GM18498 (cell line): ENCODE results near the gene TRIM10.
"Not testable (repeated sequence)": the region's sequence is repeated elsewhere in the genome, so short reads cannot be mapped to it uniquely, and the experiment has no call there.

Experiments
- ATAC-seq: cut with Tn5 transposase; IDR thresholded peaks from one replicate; pipeline ENCODE4 v1.9.1; 2021; ENCODE audit warnings: mild to moderate bottlenecking, moderate library complexity; ENCODE audit not compliant: unreplicated experiment

TRIM10 gene

GRCh38 chr6:30154709-30155519 lies 6.1 kb downstream of the TRIM10 start:
- ATAC-seq = no peak

DNA sequence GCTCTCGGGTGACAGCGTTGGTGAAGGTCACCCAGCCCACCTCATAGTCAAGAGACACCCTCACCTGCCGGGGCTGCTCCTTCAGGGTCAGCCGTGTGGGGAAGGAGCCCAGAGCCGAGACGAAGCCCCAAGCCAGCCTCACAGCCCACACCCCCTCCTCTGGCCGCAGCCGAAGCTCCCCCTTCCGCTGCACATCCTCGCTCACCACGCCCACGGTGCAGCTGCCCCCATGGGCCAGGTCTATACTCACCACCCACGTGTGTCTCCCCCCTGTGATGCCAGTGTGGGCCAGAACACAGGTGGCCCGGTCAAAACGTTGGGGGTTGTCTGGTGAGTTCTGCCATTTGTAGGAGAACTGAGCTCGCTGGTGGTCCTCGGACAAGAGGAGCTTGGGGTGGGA lies 7.0 kb downstream of the TRIM10 start:
- no peak for ATAC-seq

DNA sequence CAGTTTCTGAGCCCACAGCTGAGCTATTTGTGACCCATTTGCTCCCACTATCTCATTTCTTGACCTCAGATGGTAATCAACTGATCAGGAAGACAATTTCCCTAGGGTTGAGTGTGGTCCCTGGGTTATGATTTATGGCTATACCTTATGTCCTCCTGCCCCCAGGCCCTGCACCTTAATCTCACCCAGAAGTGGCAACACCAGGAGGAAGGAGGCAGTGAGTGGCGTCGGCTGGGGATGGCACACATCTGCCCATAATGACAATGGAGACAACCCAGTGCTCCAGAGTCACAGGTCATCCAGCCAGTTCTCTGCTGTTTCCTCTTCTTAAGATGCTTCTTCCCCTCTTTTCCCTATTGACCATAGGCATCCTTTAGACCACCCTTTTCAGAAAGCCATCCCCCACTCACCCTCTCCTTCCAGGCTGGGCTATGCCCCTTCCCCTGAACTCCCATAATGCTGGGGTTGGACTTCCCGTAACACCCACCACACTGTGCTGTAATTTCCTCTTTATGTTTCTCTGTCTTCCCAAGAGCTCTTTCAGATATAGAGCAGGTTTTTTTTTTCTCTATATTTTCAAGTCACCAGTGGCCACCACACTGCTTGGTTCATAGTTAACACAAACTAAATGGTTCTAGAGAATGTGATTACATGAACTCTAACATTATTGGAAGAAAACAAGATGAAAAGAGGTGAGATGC lies 8.0 kb downstream of the TRIM10 start:
- no peak for ATAC-seq

- ATAC-seq = no peak
These were observed 8.9 kb downstream of the TRIM10 start for GRCh38 chr6:30152016-30152673.

DNA sequence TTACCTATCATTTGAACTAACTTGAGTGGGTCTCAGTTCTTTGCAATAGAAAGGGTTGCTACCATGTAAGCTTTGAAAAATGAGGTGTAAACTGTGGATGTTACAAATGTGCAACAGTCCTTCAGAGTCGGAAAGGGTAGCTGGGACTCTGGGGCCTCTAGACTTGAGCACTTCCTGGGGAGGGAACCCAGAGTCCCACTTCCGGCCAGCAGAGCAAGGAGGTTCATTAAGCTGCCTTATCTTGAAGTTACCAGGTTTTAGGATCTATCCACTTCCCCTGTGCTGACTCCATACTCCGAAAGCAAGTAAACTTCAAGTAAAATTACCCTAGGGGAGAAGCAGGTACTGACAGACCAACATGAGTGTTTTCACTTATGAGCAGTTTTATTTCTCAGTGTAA lies 9.4 kb downstream of the TRIM10 start:
- no peak for ATAC-seq

- no peak for ATAC-seq
These were observed 10.2 kb downstream of the TRIM10 start for GRCh38 chr6:30150671-30151395.

DNA sequence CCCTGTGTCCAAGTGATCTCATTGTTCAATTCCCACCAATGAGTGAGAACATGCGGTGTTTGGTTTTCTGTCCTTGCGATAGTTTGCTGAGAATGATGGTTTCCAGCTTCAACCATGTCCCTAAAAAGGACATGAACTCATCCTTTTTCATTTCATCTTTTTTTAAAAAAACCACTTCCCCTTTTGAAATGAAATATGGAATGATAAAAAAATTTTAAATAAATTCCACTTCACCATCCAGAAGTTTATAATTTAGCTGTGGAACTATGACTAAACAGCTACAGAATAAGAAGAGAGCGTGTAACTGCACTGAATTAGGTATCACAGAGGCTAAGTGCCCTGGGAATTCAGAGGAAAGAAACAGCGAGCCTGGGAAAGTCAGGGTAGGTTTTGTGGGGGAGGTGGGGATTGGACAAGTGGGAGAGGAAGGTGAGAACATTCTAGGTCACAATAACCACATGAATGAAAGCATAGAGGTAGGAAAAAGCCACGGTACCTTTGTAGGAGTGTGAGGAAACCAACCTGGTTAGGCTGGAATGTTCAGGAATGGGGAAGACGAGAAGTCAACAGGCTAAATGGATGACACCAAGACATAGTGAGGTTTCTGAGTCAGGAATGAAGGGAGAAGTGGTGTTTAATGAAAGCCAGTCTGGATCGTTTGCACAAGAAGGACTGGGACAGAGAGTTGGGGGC lies 11.0 kb downstream of the TRIM10 start:
- no peak for ATAC-seq

DNA sequence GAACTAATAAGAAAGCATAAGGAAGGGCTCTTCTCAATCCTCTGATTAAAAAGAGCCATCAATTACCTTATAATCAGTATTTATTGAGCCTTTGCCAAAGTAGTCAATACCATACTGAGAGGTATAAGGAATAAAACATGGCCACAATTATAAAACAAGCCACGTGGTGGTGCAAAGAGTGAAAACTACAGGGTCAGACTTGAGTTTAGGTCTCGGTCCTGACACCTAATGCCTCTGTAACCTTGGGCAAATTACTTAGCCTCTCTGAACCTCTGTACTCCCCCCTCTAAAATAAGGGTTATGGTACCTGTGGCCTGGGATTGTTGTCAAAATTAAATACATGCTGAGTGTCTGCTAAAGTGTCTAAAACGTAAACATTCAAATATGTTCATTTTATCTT lies 11.8 kb downstream of the TRIM10 start:
- no peak for ATAC-seq

DNA sequence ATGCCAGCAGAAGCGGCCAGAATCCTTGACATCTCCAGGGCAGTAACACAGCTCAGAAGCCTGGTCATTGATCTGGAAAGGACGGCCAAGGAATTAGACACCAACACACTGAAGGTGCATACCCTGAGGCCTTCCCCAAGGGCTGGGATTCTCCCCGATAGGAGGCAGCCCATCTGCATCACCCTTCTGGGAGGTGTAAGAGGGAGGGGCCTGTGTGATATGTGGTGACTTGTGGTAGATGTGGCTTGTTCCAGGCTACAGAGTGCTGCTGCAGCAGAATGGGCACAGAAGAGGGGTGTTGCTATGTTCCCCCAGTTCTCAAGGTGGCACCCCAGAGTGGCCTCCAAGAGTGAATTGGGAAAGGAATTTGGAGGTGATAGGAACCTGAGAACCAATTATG lies 13.9 kb downstream of the TRIM10 start:
- ATAC-seq = no peak

- no peak for ATAC-seq
These were observed 15.2 kb downstream of the TRIM10 start for GRCh38 chr6:30145818-30146217.

DNA sequence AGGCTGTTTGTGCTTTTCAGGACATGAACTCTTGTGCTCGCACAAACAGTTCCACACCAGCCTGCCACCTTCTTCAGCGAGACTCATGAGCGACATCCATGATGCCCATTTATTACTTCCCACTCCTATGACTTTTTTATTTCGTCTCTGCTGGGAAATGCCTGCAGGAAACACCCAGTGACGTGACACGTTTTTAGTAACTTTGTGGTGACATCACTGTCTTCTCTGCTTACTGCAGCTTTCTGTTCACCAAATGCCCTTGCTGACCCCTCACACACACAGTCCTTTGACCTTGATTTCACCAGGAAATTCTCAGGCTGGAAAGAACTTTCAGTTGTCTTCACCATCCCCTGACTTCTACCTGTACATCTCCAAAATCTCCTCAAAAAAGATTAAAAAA lies 16.2 kb downstream of the TRIM10 start:
- ATAC-seq = no peak

DNA sequence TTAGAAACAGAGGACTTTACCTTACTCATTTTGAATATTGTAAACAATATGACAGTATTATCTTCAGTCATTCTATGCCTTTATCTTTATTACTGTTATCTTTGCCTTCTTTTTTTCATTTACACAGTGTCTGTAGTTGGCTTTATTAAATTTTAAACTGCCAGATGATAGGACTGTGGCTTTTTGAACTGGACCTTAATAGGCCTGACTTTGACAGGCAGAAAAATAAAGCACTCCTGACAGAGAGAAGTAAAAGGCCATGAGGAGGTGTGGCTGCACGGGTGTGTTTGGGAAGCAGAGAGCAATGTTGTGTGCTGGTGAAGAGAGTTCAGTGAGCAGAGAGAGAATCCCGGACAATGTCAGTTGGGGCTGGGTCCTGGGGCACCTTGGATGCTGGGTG lies 17.2 kb downstream of the TRIM10 start:
- ATAC-seq = no peak

DNA sequence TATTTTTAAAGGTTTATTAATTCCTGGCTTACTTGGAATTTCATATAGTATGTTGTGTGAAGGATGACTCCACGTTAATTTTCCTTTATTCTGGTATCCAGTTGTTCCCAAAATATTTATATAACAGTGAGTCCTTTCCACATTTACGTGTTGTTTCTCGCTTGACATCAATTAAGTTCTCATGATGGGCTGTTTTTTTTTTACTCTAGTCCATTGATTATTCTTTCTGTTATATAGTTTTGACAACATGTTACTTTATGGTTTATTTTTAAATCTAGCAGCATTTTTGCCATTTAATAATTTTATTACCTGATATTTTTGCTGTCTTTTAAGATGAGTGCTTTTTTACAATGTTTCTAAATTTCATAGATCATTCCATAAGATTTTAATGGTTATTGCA lies 18.3 kb downstream of the TRIM10 start:
- ATAC-seq = no peak

- ATAC-seq = not testable (repeated sequence)
These were observed 20.8 kb downstream of the TRIM10 start for GRCh38 chr6:30140240-30140639.

GRCh38 chr6:30136570-30137286 lies 24.3 kb downstream of the TRIM10 start:
- no peak for ATAC-seq

DNA sequence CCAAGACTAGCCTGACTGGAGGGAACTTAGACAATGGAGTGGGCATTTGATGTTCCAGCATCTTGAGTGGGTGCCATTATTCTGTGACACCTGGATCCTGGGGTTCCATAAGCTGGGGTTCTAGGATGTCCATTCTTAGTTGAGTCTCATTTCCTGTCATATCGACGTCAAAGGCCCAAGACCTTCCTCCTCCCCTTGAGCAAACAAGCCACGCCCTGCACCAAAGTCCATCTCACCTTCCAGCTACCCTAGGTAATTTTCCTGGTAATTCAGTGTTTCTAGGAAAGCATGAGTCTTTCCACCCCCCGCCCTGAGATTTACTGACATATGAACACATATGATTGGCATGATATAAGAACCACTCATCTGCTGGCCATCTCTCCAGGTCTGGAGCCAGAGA lies 25.3 kb downstream of the TRIM10 start, which contains the start of gene TRIM40:
Gene TRIM40 (plus strand): TSS at position 384 of the 400 bp plus-strand sequence. CDS start 897 bp downstream, outside the sequence.
- ATAC-seq = no peak

GRCh38 chr6:30135147-30135546 lies 25.9 kb downstream of the TRIM10 start:
- no peak for ATAC-seq

DNA sequence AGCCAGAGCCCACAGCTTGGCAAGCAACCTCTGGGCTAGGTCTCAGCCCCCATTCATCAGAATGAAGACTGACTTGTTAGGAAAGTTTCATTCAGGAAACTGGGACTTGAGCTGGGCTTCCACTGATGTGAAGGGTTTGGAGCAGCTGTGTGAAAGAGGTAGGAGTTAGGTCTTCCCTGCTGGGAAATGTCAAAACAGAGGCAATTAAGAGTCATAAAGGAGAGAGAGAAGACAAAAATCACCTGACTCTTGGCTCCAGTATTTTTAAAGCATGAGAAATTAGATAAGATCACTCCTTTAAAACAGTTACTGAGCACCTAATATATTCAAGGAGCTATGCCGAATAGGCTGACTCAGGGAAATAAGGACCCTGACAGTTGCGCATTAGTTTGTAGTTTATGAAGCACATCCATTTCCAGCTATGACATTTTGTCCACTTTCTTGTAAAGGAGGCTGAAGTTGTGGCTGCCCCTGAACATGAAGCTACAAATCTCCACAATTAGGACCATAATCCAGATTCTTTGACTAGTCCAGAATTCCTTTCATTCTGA lies 29.0 kb downstream of the TRIM10 start:
- no peak for ATAC-seq
